Endothelial cell of umbilical vein (primary cell): ENCODE results near the gene PRPF31. TPM values are rescaled to one million over a fixed set of nuclear protein-coding genes. Genes with fewer than 3 reads are reported as not detected.

Experiments used
- BruUV-seq: library from RNA; stranded (reverse); fragments of 400-500 nt; replicated peaks from 2 replicates; lab custom pipeline; 2021; lab: Mats Ljungman, UMichigan
- CTCF ChIA-PET: fragments of 300-600, 350-600 bp; sonication (Branson Sonifier 250); formaldehyde crosslinking; loops from one replicate; lab custom pipeline; 2021; ENCODE audit warnings: antibody characterized with exemption, inconsistent platforms; lab: Charles Lee
- POLR2A ChIA-PET: fragments of 300-600, 350-600 bp; sonication (Branson Sonifier 250); formaldehyde crosslinking; loops from one replicate; lab custom pipeline; 2021; ENCODE audit warnings: antibody characterized with exemption, inconsistent platforms; lab: Charles Lee
- DNase-seq: peaks from one replicate; pipeline ENCODE4 v3.0.0-alpha.2; 2011; ENCODE audit warnings: low read depth, low spot score
- FAIRE-seq: peaks from 2 replicates; lab custom pipeline; 2011; peaks lifted over from hg19 to GRCh38; lab: Jason Lieb, UNC
- H2AFZ ChIP-seq: 2 replicates; pipeline ENCODE4 v1.6.0; 2012; ENCODE audit warnings: low read depth, low read length, control low read depth, inconsistent platforms
- H3K27ac ChIP-seq: 2 replicates; pipeline ENCODE4 v1.5.1; 2011; ENCODE audit warnings: low read depth, mild to moderate bottlenecking, control low read depth, low read length, moderate library complexity; ENCODE audit not compliant: insufficient read depth
- H3K27me3 ChIP-seq, 2 experiments: 2 replicates each; pipeline versions ENCODE4 v1.6.0 to v1.6.1; 2011; ENCODE audit warnings: low read length in 2 of 2, mixed read lengths in 1 of 2; ENCODE audit not compliant: control insufficient read depth in 2 of 2, insufficient read depth in 2 of 2
- H3K36me3 ChIP-seq, 2 experiments: 2 replicates in 1 of 2; 3 replicates in 1 of 2; pipeline ENCODE4 v1.5.1; 2011; ENCODE audit warnings: low read length in 2 of 2, mild to moderate bottlenecking in 1 of 2, moderate library complexity in 1 of 2; ENCODE audit not compliant: control insufficient read depth in 2 of 2, insufficient read depth in 2 of 2; ENCODE audit errors: extremely low read depth in 1 of 2
- H3K4me1 ChIP-seq: 3 replicates; pipeline ENCODE4 v1.5.1; 2011; ENCODE audit warnings: mild to moderate bottlenecking, low read length; ENCODE audit not compliant: control insufficient read depth, insufficient read depth; ENCODE audit errors: extremely low read depth
- H3K4me2 ChIP-seq: 2 replicates; pipeline ENCODE4 v1.6.1; 2011; ENCODE audit warnings: low read length, control low read depth, mixed read lengths; ENCODE audit not compliant: insufficient read depth
- H3K4me3 ChIP-seq, 3 experiments: fragments of 200-600 bp in 1 of 3; sonication (generic), shearing (Covaris generic) in 1 of 3; replicated peaks in 1 of 3; 2 replicates each; pipeline ENCODE4 v1.5.1; 2011 to 2016; ENCODE audit warnings: control low read depth in 3 of 3, low read length in 3 of 3, mild to moderate bottlenecking in 2 of 3, inconsistent platforms in 1 of 3, low read depth in 1 of 3, moderate library complexity in 1 of 3; ENCODE audit not compliant: insufficient read depth in 1 of 3
- H3K79me2 ChIP-seq: 2 replicates; pipeline ENCODE4 v1.6.0; 2012; ENCODE audit warnings: low read length, inconsistent platforms; ENCODE audit not compliant: control insufficient read depth, insufficient read depth
- H3K9ac ChIP-seq: replicated peaks from 2 replicates; pipeline ENCODE3; 2011; ENCODE audit warnings: low read length, control low read depth; ENCODE audit not compliant: insufficient read depth; ENCODE audit errors: extremely low read depth
- H3K9me1 ChIP-seq: replicated peaks from 3 replicates; pipeline ENCODE4 v1.6.0; 2011; ENCODE audit warnings: mild to moderate bottlenecking, low read length; ENCODE audit not compliant: control insufficient read depth, insufficient read depth; ENCODE audit errors: extremely low read depth
- H3K9me3 ChIP-seq: replicated peaks from 2 replicates; pipeline ENCODE4 v1.5.1; 2012; ENCODE audit warnings: low read length, inconsistent platforms; ENCODE audit not compliant: control insufficient read depth, insufficient read depth
- H4K20me1 ChIP-seq: replicated peaks from 2 replicates; pipeline ENCODE3; 2011; ENCODE audit warnings: mild to moderate bottlenecking, low read length; ENCODE audit not compliant: control insufficient read depth, insufficient read depth; ENCODE audit errors: extremely low read depth
- EZH2 ChIP-seq: IDR thresholded peaks from 2 replicates; pipeline ENCODE4 v1.6.1; 2012; ENCODE audit warnings: borderline replicate concordance, low read depth, mild to moderate bottlenecking, moderate library complexity, low read length, inconsistent platforms; ENCODE audit not compliant: severe bottlenecking
- GATA2 ChIP-seq: IDR thresholded peaks from 2 replicates; pipeline ENCODE4 v1.7.0; 2011; ENCODE audit warnings: low read depth, mild to moderate bottlenecking, moderate library complexity, mixed read lengths, low read length; ENCODE audit not compliant: insufficient read length, insufficient read depth
- JUN ChIP-seq: IDR thresholded peaks from 2 replicates; pipeline ENCODE4 v1.6.1; 2011; ENCODE audit warnings: borderline replicate concordance, low read depth; ENCODE audit not compliant: insufficient read length, insufficient read depth
- MYC ChIP-seq: IDR thresholded peaks from one replicate; pipeline ENCODE4 v1.6.1; 2011; ENCODE audit warnings: mild to moderate bottlenecking, low read depth, low read length
- POLR2A ChIP-seq: IDR thresholded peaks from 2 replicates; pipeline ENCODE4 v1.6.1; 2012; ENCODE audit warnings: low read depth, mild to moderate bottlenecking, control low read depth, low read length
- POLR2AphosphoS5 ChIP-seq: IDR thresholded peaks from 2 replicates; pipeline ENCODE4 v1.6.1; 2012; ENCODE audit warnings: low read depth, mild to moderate bottlenecking, control low read depth, low read length, moderate library complexity; ENCODE audit not compliant: insufficient read depth
- dilution Hi-C: fragments of 300-500 bp; cut with MboI; formaldehyde crosslinking; loops from one replicate; pipeline ENCODE4 v1.15.0; 2019; ENCODE audit warnings: low sequenced_read_pairs; ENCODE audit not compliant: extremely low pct_ligation_motif_present
- intact Hi-C: fragments of 100-400 bp; cut with micrococcal nuclease; formaldehyde crosslinking; loops from one replicate; pipeline ENCODE4 v1.10.0; 2022
- polyA plus RNA-seq, 4 experiments: library from polyadenylated mRNA; depleted of rRNA in 3 of 4; stranded (reverse) in 3 of 4; unstranded in 1 of 4; fragments of >200 nt; gene quantifications; 2 replicates each; pipeline versions ENCODE4 v1.2.1 to v1.2.3, GENCODE V29; 2011 to 2012; ENCODE audit warnings: missing spikeins in 1 of 4
- total RNA-seq: library from RNA; stranded (reverse); gene quantifications from 2 replicates; pipeline ENCODE4 v1.2.3, GENCODE V29; 2021
- TF ChIP-seq, protein P1 (sequence below): IDR thresholded peaks from 2 replicates; pipeline ENCODE4 v1.6.1; 2011; ENCODE audit not compliant: insufficient read depth, insufficient read length
- TF ChIP-seq, protein P2 (sequence below), 2 donors: IDR thresholded peaks; 1 replicate in 1 of 2; 2 replicates in 1 of 2; pipeline ENCODE4 v1.5.1; 2011; ENCODE audit warnings: low read length in 2 of 2, mild to moderate bottlenecking in 2 of 2, moderate library complexity in 2 of 2, control low read depth in 1 of 2, inconsistent platforms in 1 of 2, low read depth in 1 of 2; ENCODE audit not compliant: insufficient read depth in 1 of 2; ENCODE audit errors: extremely low read depth in 1 of 2

The PRPF31 gene
- total and polyA plus RNA-seq, 2 donors (not counting 3 experiments of a cell fraction or from before 2014, with no cell fraction given), result 76.2 to 101 TPM

DNA sequence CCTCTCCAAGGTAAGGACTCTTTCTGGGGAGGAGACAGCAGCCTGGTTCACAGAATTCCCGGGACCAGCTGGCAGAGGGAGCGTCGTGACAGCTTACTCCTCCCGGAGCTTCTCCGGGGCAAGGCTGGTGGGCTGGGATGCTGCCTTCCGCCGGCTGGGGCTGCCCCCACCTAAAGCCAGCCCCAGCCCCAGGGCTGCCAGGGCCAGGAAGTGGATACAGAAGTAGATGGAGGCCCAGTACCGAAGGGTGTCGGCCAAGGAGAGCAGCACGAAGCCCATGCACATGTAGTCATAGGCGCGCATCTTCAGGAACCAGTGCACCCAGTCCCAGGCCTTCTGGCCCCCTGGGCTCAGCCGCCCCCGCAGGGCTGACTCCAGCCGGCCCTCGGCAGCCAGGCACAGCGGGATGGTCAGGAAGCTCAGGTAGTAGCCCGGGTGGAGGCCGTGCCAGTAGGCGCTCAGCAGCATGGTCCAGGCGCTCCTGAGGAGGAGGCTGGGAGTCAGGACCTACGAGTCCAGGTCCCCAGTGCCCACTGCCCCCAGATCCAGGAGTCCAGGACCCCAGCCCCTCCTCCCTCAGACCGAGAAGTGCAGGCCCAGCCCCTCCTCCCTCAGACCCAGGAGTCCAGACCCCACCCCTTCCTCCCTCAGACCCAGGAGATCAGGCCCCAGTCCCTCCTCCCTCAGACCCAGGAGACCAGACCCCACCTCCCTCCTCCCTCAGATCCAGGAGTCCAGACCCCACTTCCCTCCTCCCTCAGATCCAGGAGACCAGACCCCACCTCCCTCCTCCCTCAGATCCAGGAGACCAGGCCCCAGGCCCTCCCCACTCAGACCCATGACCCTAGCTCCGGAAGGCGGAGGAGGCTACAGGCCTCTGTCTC lies 58.6 kb downstream of the PRPF31 start:
- DNase-seq (no peak), FAIRE-seq (no peak)
- Histone ChIP-seq H3K79me2 (no peaks in the 10 kb centered on the region), H4K20me1 (no peaks in the 10 kb centered on the region), H3K4me1 (no peaks in the 10 kb centered on the region), H3K4me3 (no peak overlapping the region), H3K27ac (no peak overlapping the region), H2AFZ (no peak overlapping the region), H3K4me2 (no peak overlapping the region), H3K9me1 (no peaks in the 10 kb centered on the region), H3K36me3 (peaks cover 7 to 18% of the 10 kb centered on the region in 2 experiments), H3K9me3 (no peaks in the 10 kb centered on the region), H3K27me3 (no peaks in the 10 kb centered on the region), H3K9ac (no peak overlapping the region)
- intact Hi-C loops, result no loop called here
- TF ChIP-seq EZH2 (no peak), POLR2AphosphoS5 (peak; percentile 43), POLR2A (no peak)
- dilution Hi-C loops, result no loop called here
- CTCF ChIA-PET, result interaction anchor here (1.0 to 2.3 kb wide), 4 partner anchors 15 to 92 kb away, joined by 3 to 5 read pairs (median 4); partner anchors contain the start of gene MBOAT7
- no TSS peak for BruUV-seq
- POLR2A ChIA-PET, result no interaction called here

- Histone ChIP-seq H3K79me2 (no peaks in the 10 kb centered on the region), H3K27me3 (no peaks in the 10 kb centered on the region), H3K4me3 (no peak overlapping the region), H3K9me3 (no peaks in the 10 kb centered on the region), H3K9ac (no peak overlapping the region), H3K9me1 (no peaks in the 10 kb centered on the region), H3K4me2 (no peak overlapping the region), H3K36me3 (peaks cover 7 to 38% of the 10 kb centered on the region in 2 experiments), H3K27ac (no peak overlapping the region), H3K4me1 (no peaks in the 10 kb centered on the region), H4K20me1 (no peaks in the 10 kb centered on the region), H2AFZ (no peak overlapping the region)
- CTCF ChIA-PET, result interaction anchor here (1.5 kb wide), 1 partner anchor 10 kb away, joined by 5 read pairs; the partner anchor contains the start of gene MBOAT7
- POLR2A ChIA-PET, result interaction anchor here (0.8 kb wide), 1 partner anchor 14 kb away, joined by 3 read pairs; no protein-coding TSS in a partner anchor
- TF ChIP-seq POLR2AphosphoS5 (no peak), POLR2A (no peak), GATA2 (no peak), MYC (no peak), EZH2 (no peak), JUN (no peak)
- TF ChIP-seq, protein P1, sequence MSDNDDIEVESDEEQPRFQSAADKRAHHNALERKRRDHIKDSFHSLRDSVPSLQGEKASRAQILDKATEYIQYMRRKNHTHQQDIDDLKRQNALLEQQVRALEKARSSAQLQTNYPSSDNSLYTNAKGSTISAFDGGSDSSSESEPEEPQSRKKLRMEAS, result no peak
- TF ChIP-seq, protein P2, sequence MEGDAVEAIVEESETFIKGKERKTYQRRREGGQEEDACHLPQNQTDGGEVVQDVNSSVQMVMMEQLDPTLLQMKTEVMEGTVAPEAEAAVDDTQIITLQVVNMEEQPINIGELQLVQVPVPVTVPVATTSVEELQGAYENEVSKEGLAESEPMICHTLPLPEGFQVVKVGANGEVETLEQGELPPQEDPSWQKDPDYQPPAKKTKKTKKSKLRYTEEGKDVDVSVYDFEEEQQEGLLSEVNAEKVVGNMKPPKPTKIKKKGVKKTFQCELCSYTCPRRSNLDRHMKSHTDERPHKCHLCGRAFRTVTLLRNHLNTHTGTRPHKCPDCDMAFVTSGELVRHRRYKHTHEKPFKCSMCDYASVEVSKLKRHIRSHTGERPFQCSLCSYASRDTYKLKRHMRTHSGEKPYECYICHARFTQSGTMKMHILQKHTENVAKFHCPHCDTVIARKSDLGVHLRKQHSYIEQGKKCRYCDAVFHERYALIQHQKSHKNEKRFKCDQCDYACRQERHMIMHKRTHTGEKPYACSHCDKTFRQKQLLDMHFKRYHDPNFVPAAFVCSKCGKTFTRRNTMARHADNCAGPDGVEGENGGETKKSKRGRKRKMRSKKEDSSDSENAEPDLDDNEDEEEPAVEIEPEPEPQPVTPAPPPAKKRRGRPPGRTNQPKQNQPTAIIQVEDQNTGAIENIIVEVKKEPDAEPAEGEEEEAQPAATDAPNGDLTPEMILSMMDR (IDR thresholded peaks at IDR 0.05; ENCODE audit: extremely low read depth in 1 of 2, insufficient read depth in 1 of 2, low read depth in 1 of 2, low read length in 2 of 2), result no peak
- FAIRE-seq, result no peak
- intact Hi-C loops (no loop called here), dilution Hi-C loops (no loop called here)
- BruUV-seq, result no TSS peak
- DNase-seq, result no peak
Observed at GRCh38 chr19:54178581-54179261, 63.2 kb downstream of the PRPF31 start.
